ENCODE results near the gene TXK.

The TXK gene

GRCh38 chr4:48175328-48175727 is 41.3 kb upstream of the TXK start:
- Histone ChIP-seq H3K9ac (no peak overlapping the region), H4K20me1 (ENCODE audit: insufficient read depth) (no peaks in the 10 kb centered on the region), H3K4me3 (IDR thresholded peaks at IDR 0.05; ENCODE audit: insufficient read depth, low read depth, low read length) (no peak overlapping the region), H3K27ac (no peak overlapping the region), H3K27me3 (ENCODE audit: insufficient read depth, low read depth) (no peaks in the 10 kb centered on the region), H3K79me2 (ENCODE audit: insufficient read depth, low read depth) (no peaks in the 10 kb centered on the region), H3K4me2 (no peak overlapping the region), H3K4me1 (ENCODE audit: low read depth, poor library complexity, severe bottlenecking) (no peaks in the 10 kb centered on the region), H3K36me3 (ENCODE audit: insufficient read depth) (no peaks in the 10 kb centered on the region), H2AFZ (ENCODE audit: low read depth) (no peak overlapping the region)
- no peak for TF ChIP-seq CTCF (conservative IDR thresholded peaks at IDR 0.05; ENCODE audit: low read depth, low read length)

GRCh38 chr4:48173056-48173991 is 39.3 kb upstream of the TXK start:
- H3K36me3 ChIP-seq (ENCODE audit: insufficient read depth) = no peaks in the 10 kb centered on the region
- no peaks in the 10 kb centered on the region for H4K20me1 ChIP-seq (ENCODE audit: insufficient read depth)
- no peak overlapping the region for H3K4me3 ChIP-seq (IDR thresholded peaks at IDR 0.05; ENCODE audit: insufficient read depth, low read depth, low read length)
- no peak overlapping the region for H2AFZ ChIP-seq (ENCODE audit: low read depth)
- H3K4me1 ChIP-seq (ENCODE audit: low read depth, poor library complexity, severe bottlenecking) = no peaks in the 10 kb centered on the region
- H3K27ac ChIP-seq = no peak overlapping the region
- no peak overlapping the region for H3K4me2 ChIP-seq
- no peak overlapping the region for H3K9ac ChIP-seq
- no peak for TF ChIP-seq CTCF (conservative IDR thresholded peaks at IDR 0.05; ENCODE audit: low read depth, low read length)
- no peaks in the 10 kb centered on the region for H3K27me3 ChIP-seq (ENCODE audit: insufficient read depth, low read depth)
- H3K79me2 ChIP-seq (ENCODE audit: insufficient read depth, low read depth) = no peaks in the 10 kb centered on the region

- H3K4me2 ChIP-seq = no peak overlapping the region
- no peaks in the 10 kb centered on the region for H4K20me1 ChIP-seq (ENCODE audit: insufficient read depth)
- no peak for TF ChIP-seq CTCF (conservative IDR thresholded peaks at IDR 0.05; ENCODE audit: low read depth, low read length)
- no peak overlapping the region for H3K4me3 ChIP-seq (IDR thresholded peaks at IDR 0.05; ENCODE audit: insufficient read depth, low read depth, low read length)
- no peaks in the 10 kb centered on the region for H3K79me2 ChIP-seq (ENCODE audit: insufficient read depth, low read depth)
- no peak overlapping the region for H3K27ac ChIP-seq
- no peak overlapping the region for H2AFZ ChIP-seq (ENCODE audit: low read depth)
- H3K9ac ChIP-seq = no peak overlapping the region
- H3K27me3 ChIP-seq (ENCODE audit: insufficient read depth, low read depth) = no peaks in the 10 kb centered on the region
- H3K4me1 ChIP-seq (ENCODE audit: low read depth, poor library complexity, severe bottlenecking) = no peaks in the 10 kb centered on the region
- no peaks in the 10 kb centered on the region for H3K36me3 ChIP-seq (ENCODE audit: insufficient read depth)
Observed at GRCh38 chr4:48172651-48173050, 38.6 kb upstream of the TXK start.

- Histone ChIP-seq H3K4me3 (IDR thresholded peaks at IDR 0.05; ENCODE audit: insufficient read depth, low read depth, low read length) (no peak overlapping the region), H3K9ac (no peak overlapping the region), H3K4me2 (no peak overlapping the region), H3K79me2 (ENCODE audit: insufficient read depth, low read depth) (no peaks in the 10 kb centered on the region), H3K4me1 (ENCODE audit: low read depth, poor library complexity, severe bottlenecking) (no peaks in the 10 kb centered on the region), H3K36me3 (ENCODE audit: insufficient read depth) (no peaks in the 10 kb centered on the region), H3K27ac (no peak overlapping the region), H3K27me3 (ENCODE audit: insufficient read depth, low read depth) (no peaks in the 10 kb centered on the region), H2AFZ (ENCODE audit: low read depth) (no peak overlapping the region), H4K20me1 (ENCODE audit: insufficient read depth) (no peaks in the 10 kb centered on the region)
- no peak for TF ChIP-seq CTCF (conservative IDR thresholded peaks at IDR 0.05; ENCODE audit: low read depth, low read length)
Observed at GRCh38 chr4:48169636-48170035, 35.6 kb upstream of the TXK start.

Measured in KMS-11 (cell line).